NOMO-1 treated with dmso at 0.1 percent for 144 hours (cell line): Measurements from ENCODE around the gene SARS1.
A peak's percentile ranks its signal among the peaks of the same experiment; 100 is the strongest.
"Not testable (repeated sequence)": the region's sequence is repeated elsewhere in the genome, so short reads cannot be mapped to it uniquely, and the experiment has no call there.

Experiments used
- DNase-seq: peaks from one replicate; lab custom pipeline; 2025; ENCODE audit not compliant: unreplicated experiment; lab: John Stamatoyannopoulos, UW

SARS1 gene

DNA sequence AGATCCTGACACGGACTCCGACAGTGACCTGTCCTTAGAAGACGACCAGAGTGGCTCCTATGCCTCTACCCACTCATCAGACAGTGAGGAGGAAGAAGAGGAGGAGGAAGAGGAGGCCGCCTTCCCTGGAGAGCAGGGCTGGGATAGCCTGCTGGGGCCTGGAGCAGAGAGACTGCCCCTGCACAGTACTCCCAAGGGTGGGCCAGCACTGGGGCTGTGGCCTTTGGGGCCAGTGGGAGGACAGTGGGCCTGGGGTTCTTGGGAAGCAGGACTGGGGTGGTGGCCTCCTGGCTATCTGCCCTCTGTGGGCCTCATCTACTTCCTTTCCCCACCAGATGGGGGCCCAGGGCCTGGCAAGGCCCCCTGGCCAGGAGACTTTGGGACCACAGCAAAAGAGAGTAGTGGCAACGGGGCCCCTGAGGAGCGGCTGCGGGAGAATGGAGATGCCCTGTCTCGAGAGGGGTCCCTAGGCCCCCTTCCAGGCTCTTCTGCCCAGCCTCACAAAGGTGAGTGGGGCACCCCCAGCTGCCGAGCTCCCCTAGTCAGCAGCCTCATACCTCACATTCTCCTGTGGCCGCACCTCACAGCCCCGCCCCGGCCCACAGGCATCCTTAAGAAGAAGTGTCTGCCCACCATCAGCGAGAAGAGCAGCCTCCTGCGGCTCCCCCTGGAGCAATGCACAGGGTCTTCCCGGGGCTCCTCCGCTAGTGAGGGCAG, 59.3 kb downstream of the SARS1 start:
- no peak for DNase-seq

DNA sequence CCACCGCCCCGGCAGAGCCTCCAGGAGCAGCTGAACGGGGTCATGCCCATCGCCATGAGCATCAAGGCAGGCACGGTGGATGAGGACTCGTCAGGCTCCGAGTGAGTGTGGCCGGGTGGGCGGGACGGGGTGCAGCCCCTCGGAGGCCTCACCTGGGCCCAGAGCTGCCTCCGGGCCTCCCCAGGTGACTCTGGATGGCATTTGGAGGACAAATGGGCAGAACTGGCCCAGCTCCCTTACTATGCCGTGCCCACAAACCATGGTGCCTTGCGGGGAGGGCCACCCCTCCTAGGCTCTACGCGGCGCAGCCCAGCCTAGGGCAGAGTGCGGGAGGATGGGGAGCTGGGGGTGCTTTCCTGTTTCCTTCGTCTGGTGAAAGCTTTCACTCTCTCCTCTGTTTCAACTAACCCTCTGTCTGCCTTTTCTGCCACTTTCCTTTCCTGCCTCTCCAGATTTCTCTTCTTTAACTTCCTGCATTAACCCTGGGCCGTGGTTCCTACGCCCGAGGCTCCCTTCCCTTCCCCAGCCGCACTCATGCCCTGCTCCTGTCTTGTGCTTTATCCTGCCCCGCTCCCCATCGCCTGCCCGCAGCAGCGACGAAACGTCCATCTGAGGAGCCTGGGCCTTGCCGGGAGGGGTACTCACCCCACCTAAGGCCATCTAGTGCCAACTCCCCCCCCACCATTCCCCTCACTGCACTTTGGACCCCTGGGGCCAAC, 60.0 kb downstream of the SARS1 start:
- no peak for DNase-seq

DNA sequence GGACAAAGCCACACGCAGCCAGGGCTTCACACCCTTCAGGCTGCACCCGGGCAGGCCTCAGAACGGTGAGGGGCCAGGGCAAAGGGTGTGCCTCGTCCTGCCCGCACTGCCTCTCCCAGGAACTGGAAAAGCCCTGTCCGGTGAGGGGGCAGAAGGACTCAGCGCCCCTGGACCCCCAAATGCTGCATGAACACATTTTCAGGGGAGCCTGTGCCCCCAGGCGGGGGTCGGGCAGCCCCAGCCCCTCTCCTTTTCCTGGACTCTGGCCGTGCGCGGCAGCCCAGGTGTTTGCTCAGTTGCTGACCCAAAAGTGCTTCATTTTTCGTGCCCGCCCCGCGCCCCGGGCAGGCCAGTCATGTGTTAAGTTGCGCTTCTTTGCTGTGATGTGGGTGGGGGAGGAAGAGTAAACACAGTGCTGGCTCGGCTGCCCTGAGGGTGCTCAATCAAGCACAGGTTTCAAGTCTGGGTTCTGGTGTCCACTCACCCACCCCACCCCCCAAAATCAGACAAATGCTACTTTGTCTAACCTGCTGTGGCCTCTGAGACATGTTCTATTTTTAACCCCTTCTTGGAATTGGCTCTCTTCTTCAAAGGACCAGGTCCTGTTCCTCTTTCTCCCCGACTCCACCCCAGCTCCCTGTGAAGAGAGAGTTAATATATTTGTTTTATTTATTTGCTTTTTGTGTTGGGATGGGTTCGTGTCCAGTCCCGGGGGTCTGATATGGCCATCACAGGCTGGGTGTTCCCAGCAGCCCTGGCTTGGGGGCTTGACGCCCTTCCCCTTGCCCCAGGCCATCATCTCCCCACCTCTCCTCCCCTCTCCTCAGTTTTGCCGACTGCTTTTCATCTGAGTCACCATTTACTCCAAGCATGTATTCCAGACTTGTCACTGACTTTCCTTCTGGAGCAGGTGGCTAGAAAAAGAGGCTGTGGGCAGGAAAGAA, 61.1 kb downstream of the SARS1 start:
- no peak for DNase-seq

DNA sequence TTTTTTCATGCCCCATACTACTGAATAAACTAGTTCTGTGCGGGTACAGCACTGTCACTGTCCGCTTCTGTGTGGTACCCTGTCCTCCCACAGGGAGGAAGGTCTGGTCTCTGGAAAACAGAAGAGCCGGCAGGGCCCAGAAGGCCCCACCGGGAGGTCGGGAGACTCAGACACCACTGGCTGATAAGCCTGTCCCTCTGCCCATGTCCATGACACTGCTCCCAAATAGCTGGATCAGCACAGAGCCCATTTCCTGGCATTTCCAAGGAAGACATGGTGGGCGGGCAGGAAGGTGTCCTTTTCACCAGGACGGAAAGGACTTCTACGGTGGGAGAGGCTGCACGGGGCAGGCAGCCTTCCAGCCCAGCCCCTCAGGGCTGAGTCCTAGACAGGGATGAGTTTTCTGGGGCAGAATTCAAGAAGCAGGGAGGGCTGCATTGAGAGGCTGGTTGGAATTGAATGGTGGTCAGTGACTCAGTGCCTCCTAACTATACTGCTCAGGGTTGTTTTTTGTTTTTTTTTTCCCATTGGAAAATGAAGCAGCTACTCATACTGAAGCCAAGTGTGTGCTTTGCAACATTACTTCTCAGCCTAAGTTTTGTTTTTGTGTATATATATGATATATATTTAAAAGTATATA, 62.1 kb downstream of the SARS1 start:
- DNase-seq, result no peak

DNA sequence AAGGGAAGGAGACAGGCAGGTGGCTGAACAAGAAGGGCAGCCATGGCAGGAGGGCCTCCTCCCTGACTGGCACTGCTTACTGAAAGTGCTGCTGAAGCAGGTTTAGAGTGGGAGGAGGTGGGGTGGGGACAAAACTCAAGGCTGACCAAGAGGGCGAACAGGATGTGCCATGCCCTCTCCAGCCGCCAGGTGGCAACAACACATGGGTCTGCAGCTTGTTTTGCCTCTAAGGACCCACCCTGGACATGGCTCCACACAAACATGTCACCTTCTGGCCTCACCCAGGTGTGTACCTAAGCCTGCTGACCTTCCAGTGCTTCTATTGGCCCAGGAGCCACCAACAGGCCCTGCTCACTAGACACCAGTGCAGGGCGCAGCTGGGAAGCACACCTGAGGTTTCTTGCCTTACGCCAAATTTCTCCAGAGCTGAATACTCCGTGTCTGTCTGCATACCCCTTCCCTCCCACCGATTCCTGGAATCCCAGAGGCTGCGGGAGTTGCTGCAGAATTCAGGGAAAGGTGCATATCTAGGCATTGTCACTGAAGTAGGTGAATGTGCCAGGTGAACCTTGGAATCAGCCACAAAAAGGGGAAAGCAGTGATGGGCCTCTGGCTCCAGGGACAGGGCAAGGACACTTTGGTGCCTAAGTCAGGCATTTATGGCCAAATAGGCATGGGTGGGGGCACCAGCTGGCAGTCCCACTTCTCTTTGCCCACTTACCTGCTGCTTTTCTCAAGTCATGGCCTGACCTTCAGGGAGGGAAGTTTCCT, 63.9 kb downstream of the SARS1 start:
- DNase-seq, result no peak

DNA sequence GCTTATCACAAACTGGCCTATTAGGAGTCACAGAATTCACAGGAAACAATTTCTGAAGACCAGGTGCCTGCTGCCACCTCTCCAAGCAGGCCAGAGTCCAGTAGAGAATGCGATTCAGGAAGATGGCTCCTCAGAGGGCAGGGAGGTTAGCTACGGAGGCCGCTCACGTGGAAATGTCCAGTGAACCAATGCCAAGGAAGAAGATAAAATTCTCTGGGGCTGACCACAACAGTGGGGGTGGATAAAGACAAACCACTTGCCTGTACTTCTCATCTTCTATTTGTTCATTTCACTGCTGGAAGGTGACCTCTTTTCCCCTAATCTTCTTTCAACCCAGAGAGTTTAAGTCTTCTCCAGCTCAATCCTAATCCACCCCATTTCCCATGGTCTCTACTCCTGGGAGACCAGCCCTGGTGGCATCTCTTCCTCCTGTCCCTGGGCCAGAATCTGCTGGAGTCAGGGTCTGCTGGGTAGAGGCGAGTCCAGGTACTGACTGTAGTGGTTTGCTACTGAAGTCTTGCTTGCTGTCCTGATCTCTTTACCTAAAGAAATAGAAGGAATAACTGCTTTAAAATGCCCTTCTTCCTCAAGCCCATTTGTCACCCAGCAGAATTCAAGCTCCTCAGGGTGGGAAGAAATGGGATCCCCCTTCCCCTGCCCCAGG, 66.0 kb downstream of the SARS1 start:
- no peak for DNase-seq

DNA sequence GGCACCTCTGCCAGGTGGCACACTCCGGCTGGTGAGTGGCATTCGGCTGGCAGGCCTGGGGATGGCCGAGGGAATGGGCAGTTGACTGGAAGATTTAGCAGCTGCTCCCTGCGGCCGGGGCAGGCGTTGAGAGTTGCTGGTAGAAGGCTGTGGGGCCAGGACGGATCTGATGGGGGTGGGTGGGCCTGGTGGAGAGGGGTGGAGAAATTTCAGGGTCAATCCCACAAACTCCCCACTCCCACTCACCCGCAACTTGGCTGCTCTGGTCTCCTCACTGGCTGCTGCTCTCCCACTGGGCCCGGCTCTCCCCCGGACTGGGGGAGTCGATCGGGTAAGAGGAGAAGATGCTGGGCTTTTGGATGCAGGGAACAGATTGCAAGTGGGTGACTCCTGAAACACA, 67.1 kb downstream of the SARS1 start:
- no peak for DNase-seq

DNA sequence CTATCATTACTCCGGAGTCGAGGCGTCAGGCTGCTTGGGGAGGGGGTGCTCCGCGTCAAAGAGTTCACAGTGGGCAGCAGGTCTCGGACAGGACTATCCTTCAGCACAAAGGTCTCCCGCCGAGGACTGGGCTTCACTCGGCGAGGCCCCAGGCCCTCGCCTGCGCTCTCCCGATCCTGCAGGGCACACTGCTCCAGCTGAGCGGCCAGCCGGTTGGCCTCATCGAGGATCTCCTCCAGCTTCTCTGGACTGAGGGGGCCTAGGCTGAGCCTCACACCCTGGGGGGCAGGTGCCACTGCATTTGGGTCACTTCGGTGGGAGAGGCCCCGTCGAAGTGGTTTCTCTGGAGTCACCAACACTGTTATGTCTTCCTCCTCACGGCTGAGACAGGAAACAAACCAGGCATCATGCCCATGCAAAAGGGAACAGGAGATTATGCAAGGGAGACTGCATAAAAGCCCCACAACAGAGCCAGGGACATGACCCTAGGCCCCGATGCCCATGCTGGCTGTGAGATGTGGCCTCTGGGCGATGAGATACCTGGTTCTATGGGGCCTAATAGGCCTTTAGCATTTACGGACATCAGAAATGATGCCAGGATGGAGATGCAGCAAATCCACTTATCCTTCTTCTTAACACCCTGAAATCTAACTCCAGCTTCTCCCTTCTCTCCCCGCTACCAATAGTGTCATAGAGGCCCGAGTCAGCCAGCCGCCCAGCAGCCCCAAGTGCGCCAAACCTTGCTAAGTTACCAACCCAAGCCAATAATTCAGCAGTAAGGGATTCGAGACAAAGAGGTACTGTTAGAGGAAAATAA, 68.2 kb downstream of the SARS1 start:
- peak; percentile 40 for DNase-seq

DNA sequence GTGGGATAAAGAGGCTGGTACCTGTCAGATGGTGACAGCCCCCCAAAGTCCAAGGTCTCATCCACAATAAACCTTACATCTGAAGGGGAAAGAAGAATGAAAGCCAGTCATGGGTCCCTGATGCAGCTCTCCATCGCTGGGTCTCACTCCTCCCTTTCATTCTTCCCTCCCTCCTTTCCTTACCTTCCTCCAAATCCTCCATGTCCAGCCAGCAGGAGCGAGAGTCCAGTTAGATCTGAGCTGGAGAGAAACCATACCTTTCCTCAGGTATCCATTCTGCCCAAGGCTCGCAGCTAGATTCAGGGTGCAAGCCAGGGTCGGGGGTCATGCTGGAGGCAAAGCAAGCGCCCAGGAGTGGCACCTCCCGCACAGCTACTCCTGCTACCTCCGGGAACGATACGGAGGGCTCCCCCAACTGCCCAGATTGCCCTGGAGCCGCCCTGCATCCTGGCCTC, 68.8 kb downstream of the SARS1 start:
- DNase-seq, result no peak

DNA sequence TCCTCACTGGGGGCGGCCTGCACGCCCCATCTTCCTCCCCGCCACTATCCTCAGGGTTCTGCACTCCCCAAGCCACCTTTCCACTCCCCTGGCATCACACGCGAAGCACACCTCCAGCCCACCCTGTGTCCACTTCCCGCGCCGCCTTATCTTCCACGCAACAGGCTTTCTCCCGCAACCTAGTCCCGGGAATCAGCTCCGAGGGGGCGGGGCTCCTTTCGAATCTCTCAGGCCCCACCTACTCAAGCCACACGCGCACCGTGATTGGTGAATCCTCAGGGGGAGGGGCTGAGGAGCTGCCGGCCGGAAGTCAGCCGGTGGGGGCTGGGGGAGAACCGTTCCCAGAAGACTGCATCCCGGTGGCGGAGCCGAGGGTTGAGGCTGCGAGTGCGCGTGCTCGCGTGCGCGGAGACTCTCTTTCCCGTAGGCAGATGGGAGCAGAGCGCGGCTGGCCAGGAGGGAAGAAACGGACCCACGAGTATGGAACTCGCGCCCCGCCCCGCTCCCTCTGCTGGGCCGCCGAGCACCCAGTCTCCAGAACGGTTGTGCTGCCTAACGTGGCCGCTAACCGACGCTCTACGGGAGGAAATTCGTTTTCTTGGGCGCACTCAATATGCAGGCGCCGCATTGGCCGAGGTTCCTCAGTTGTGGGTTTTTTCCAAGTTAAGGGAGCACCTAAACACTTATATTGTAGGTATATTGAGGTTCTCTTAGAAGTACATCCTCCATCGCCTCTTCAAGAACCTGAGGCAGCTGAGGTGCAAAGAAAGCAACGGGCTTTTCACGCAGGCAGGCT, 69.4 kb downstream of the SARS1 start, which contains the start of gene PSRC1:
Gene PSRC1, minus strand, starts transcription at position 194 of the 796 bp plus-strand sequence.
- peak; percentile 84 for DNase-seq

DNA sequence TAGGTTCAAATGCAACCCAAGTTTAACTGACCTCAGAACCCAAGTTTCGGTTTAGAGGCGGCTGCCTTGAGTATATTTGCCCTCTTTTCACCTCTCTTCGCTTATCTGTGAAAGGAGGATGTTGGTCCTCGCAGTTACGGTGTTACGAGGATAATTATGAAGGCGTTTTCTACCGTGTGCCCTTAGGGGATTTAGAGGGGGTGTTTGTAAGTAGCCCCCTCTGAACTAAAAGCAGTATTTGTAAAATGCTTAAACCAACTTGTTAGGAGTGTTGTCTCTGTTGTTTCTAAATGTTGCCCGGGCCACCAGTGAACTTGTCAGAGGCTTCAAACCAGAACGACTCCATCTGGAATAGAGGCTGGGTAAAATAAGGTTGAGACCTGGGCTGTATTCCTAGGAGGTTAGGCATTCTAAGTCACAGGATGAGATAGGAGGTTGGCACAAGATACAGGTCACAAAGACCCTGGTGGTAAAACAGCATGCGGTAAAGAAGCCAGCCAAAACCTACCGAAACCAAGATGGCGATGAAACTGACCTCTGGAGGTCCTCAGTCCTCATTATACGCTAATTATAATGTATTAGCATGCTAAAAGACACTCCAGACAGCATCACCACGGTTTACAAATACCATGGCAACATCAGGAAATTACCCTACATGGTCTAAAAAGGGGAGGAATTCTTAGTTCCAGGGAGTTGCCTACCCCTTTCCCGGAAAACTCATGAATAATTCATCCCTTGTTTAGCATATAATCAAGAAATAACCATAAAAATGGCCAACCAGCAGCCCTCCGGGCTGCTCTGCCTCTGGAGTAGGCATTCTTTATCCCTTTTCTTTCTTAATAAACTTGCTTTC, 70.3 kb downstream of the SARS1 start:
- no peak for DNase-seq

DNA sequence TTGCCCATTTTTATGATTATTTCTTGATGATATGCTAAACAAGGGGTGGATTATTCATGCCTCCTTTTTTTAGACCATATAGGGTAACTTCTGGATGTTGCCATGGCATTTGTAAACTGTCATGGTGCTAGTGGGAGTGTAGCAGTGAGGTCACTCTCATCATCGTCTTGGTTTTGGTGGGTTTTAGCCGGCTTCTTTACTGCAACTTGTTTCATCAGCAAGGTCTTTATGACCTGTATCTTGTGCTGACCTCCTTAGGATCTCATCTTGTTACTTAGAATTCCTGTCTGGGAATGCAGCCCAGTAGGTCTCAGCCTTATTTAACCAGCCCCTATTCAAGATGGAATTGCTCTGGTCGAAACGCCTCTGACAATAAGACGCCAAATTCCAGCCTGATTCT, 73.0 kb downstream of the SARS1 start:
- DNase-seq, result not testable (repeated sequence)
